ENCODE measurements around the gene RAB8B.

The RAB8B gene

DNA sequence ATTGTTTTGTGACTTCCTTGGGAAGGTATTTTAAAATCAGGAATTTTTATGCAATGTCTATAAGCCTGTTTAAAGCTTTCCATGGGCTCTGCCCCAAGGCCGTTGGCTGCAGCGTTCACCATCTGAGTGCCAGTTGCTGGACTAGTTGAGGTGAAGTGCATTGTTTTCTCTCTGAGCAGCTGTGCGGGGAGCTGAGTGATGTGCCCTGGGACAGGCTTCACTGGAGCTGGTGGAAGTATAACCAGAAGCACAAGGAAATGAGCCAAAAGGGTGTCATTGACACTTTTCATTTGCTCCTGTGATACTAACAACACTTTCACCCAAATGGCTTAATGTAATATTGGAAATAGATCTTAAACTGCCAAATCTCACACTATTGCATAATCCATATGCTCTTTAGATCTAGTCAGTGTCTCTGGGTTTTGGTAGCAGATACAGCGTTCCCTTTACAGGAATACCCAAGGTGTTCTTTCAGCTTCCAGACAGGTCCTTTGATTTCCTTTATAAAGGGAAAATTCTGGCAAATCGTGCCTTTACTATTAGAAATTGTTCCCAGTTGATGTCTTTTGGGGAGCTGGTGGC, 117.2 kb downstream of the RAB8B start:
- TF ChIP-seq, protein P1, sequence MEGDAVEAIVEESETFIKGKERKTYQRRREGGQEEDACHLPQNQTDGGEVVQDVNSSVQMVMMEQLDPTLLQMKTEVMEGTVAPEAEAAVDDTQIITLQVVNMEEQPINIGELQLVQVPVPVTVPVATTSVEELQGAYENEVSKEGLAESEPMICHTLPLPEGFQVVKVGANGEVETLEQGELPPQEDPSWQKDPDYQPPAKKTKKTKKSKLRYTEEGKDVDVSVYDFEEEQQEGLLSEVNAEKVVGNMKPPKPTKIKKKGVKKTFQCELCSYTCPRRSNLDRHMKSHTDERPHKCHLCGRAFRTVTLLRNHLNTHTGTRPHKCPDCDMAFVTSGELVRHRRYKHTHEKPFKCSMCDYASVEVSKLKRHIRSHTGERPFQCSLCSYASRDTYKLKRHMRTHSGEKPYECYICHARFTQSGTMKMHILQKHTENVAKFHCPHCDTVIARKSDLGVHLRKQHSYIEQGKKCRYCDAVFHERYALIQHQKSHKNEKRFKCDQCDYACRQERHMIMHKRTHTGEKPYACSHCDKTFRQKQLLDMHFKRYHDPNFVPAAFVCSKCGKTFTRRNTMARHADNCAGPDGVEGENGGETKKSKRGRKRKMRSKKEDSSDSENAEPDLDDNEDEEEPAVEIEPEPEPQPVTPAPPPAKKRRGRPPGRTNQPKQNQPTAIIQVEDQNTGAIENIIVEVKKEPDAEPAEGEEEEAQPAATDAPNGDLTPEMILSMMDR (IDR thresholded peaks at IDR 0.05; ENCODE audit: low read depth, low read length), result no peak
- no peaks in the 10 kb centered on the region for H3K27me3 ChIP-seq (ENCODE audit: insufficient read depth, low read depth, severe bottlenecking)
- H3K4me3 ChIP-seq (ENCODE audit: low read depth, low read length), result no peak overlapping the region
- H3K9me3 ChIP-seq (ENCODE audit: severe bottlenecking), result no peaks in the 10 kb centered on the region
- no peaks in the 10 kb centered on the region for H3K36me3 ChIP-seq
- no peak for DNase-seq
- H3K27ac ChIP-seq, result no peak overlapping the region

- no peaks in the 10 kb centered on the region for H3K27me3 ChIP-seq (ENCODE audit: insufficient read depth, low read depth, severe bottlenecking)
- TF ChIP-seq, protein P1 (IDR thresholded peaks at IDR 0.05; ENCODE audit: low read depth, low read length), result no peak
- no peak overlapping the region for H3K27ac ChIP-seq
- H3K36me3 ChIP-seq, result no peaks in the 10 kb centered on the region
- no peaks in the 10 kb centered on the region for H3K9me3 ChIP-seq (ENCODE audit: severe bottlenecking)
- no peak for DNase-seq
- H3K4me3 ChIP-seq (ENCODE audit: low read depth, low read length), result no peak overlapping the region
These were observed 119.1 kb downstream of the RAB8B start for GRCh38 chr15:63308491-63308890.

GRCh38 chr15:63308947-63309346, 119.5 kb downstream of the RAB8B start:
- no peaks in the 10 kb centered on the region for H3K36me3 ChIP-seq
- TF ChIP-seq, protein P1 (IDR thresholded peaks at IDR 0.05; ENCODE audit: low read depth, low read length), result no peak
- no peak overlapping the region for H3K4me3 ChIP-seq (ENCODE audit: low read depth, low read length)
- H3K27ac ChIP-seq, result no peak overlapping the region
- no peaks in the 10 kb centered on the region for H3K9me3 ChIP-seq (ENCODE audit: severe bottlenecking)
- H3K27me3 ChIP-seq (ENCODE audit: insufficient read depth, low read depth, severe bottlenecking), result no peaks in the 10 kb centered on the region
- no peak for DNase-seq

DNA sequence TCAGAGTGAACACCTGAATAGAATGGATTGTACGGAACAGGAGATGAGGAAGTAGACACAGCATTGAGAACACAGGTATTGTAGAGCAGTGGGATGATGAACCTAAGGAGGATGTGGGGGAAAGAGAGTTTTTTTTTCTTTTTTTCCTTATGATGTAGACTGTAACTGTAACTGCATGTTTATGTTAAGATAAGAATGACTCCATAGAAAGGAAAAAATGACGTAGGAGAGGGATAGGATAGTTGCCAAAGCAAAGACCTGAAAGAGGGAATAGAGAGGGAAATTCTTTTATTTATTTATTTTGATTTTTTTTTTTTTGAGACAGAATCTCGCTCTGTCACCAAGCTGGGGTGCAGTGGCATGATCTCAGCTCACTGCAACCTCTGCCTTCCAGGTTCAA, 121.2 kb downstream of the RAB8B start:
- TF ChIP-seq, protein P1 (IDR thresholded peaks at IDR 0.05; ENCODE audit: low read depth, low read length), result no peak
- DNase-seq, result no peak
- Histone ChIP-seq H3K4me3 (ENCODE audit: low read depth, low read length) (no peak overlapping the region), H3K27ac (no peak overlapping the region), H3K27me3 (ENCODE audit: insufficient read depth, low read depth, severe bottlenecking) (no peaks in the 10 kb centered on the region), H3K36me3 (no peaks in the 10 kb centered on the region), H3K9me3 (ENCODE audit: severe bottlenecking) (no peaks in the 10 kb centered on the region)

DNA sequence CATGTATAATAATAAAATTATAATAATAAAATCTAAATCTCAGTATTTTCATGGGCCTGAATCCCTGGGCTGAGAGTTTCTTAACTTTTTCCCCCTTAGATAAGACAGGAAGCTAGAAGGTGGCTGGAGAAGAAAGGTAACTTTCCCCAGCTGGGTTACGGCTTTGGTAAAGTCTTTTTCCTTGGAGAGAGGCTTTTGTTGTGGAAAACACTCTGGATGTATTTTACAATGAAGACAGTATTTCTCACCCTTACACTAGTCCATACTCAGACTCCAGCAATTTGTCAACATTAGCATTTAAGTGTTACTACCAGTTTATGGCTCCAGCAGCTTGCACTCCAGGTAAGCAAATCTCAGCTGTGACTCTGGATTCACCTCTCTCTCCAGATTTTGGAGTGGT, 122.9 kb downstream of the RAB8B start:
- H3K36me3 ChIP-seq, result no peaks in the 10 kb centered on the region
- H3K4me3 ChIP-seq (ENCODE audit: low read depth, low read length), result no peak overlapping the region
- H3K9me3 ChIP-seq (ENCODE audit: severe bottlenecking), result no peaks in the 10 kb centered on the region
- no peak for DNase-seq
- no peak overlapping the region for H3K27ac ChIP-seq
- H3K27me3 ChIP-seq (ENCODE audit: insufficient read depth, low read depth, severe bottlenecking), result no peaks in the 10 kb centered on the region
- TF ChIP-seq, protein P1 (IDR thresholded peaks at IDR 0.05; ENCODE audit: low read depth, low read length), result no peak

- Histone ChIP-seq H3K9me3 (ENCODE audit: severe bottlenecking) (peaks cover 11% of the 10 kb centered on the region), H3K4me3 (ENCODE audit: low read depth, low read length) (no peak overlapping the region), H3K27ac (no peak overlapping the region), H3K36me3 (no peaks in the 10 kb centered on the region), H3K27me3 (ENCODE audit: insufficient read depth, low read depth, severe bottlenecking) (no peaks in the 10 kb centered on the region)
- TF ChIP-seq, protein P1 (IDR thresholded peaks at IDR 0.05; ENCODE audit: low read depth, low read length), result no peak
- DNase-seq, result no peak
These were observed 124.4 kb downstream of the RAB8B start for GRCh38 chr15:63313825-63314224.

Data from WERI-Rb-1 (cell line).